GM12875 (cell line): ENCODE measurements around the gene C5.

Source experiments
- H3K4me3 ChIP-seq: one replicate; pipeline ENCODE4 v1.5.1; 2011; ENCODE audit warnings: low read depth, low read length, control low read depth
- TF ChIP-seq, protein P1 (sequence below): IDR thresholded peaks from 2 replicates; pipeline ENCODE4 v1.5.1; 2011; ENCODE audit warnings: low read depth, mild to moderate bottlenecking, control low read depth, inconsistent platforms, low read length, moderate library complexity, borderline replicate concordance; ENCODE audit not compliant: insufficient read depth

The C5 gene

DNA sequence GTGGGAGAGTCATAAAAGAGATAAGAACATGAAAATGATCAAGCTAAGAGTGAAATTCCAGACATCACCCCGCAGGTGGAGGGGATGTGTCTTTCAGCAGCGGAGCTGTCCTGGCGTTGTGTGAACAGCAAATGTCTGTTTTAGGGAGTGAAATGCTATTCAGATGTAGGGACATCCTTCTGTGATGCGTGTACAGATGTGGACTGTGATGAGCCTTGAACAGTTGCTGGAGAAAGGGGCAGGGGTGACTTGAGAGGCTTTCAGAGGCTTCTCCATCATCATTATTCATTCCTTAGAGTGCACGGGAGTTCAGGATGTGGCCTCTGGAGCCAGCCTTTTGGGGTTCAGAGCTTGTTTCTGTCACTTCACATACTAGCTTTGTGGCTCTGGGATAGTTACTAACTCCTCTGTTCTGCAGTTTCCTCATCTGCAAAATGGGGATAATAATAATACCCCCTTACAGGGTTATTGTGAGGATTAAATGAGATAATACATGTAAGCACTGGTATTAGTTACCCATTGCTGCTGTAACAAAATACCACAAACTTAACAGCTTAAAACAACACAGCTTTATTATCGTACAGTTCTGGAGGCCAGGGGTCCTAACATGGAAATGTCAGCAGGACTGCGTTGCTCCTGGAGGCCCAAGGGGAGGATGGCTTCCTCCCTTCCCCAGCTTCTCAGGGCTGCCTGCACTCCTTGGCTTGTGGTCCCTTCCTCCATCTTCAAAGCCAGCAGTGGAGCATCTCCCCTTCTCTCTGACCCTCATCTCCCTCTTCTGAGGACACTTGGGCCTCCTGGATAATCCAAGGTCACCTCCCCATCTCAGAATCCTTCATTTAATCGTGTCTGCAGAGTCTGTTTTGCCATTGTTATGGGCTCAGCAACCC lies 132.8 kb downstream of the C5 start:
- H3K4me3 ChIP-seq, result no peak overlapping the region
- TF ChIP-seq, protein P1, sequence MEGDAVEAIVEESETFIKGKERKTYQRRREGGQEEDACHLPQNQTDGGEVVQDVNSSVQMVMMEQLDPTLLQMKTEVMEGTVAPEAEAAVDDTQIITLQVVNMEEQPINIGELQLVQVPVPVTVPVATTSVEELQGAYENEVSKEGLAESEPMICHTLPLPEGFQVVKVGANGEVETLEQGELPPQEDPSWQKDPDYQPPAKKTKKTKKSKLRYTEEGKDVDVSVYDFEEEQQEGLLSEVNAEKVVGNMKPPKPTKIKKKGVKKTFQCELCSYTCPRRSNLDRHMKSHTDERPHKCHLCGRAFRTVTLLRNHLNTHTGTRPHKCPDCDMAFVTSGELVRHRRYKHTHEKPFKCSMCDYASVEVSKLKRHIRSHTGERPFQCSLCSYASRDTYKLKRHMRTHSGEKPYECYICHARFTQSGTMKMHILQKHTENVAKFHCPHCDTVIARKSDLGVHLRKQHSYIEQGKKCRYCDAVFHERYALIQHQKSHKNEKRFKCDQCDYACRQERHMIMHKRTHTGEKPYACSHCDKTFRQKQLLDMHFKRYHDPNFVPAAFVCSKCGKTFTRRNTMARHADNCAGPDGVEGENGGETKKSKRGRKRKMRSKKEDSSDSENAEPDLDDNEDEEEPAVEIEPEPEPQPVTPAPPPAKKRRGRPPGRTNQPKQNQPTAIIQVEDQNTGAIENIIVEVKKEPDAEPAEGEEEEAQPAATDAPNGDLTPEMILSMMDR, result no peak

DNA sequence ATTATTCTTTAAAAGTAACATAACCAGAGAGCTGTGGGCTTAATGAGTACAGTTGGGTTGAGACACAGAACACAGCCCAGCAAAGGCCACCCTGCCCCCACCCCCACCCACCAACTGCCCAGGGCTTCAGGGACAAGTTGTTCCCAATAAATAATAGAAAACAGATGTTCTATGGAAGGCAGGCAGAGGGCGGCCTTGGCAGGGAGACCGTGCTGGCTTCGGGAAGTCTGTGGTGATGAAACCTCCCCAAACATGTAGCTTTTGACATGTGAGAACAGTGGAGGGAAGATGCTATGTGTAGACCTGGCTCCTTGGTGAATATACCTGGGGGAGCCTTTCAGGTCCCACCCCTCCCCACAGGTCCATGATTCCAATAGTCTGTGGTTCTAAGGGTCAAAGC lies 133.5 kb downstream of the C5 start:
- TF ChIP-seq, protein P1, result no peak
- H3K4me3 ChIP-seq, result no peak overlapping the region

DNA sequence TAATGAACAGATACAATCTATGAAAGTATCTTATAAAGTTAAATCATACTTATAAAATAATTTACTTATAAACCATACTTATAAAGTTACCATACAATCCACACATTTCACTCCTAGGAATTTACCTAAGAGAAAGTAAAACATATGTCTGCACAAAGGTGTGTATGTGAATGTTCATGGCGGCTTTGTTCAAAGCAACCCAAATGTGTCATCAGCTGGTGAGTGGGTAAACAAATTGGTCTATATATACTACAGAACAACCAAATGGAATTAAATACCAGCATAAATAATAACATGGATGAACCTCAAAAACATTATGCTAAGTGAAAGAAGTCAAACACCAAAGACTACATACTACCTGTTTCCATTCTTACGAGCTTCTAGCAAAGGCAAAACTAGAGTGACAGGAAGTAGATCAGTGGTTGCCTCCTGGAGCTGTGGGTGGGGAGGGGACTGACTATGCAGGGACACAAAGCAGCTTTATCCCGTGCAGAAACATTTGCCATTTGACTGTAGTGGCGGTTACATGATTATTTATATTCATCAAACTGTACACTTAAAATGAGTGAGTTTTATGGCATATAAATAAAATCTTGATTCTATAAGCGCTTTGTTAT lies 134.1 kb downstream of the C5 start:
- H3K4me3 ChIP-seq, result no peak overlapping the region
- TF ChIP-seq, protein P1, result no peak

DNA sequence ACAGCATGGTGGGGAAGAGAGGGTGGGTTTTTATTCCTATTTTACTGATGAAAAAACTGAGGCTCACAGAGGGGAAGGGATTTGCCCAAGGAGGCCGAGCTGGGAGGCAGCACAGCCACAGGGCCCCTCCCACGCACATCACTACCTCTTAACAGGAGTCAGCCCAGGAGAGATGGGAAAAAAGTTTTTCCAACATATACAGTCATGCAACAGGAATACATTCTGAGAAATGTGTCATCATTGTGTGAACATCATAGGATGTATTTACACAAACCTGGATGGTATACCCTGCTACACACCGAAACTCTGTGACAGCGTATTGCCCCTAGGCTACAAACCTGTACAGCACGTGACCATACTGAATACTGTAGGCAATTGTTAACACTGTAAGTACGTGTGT lies 135.1 kb downstream of the C5 start:
- TF ChIP-seq, protein P1, result no peak
- H3K4me3 ChIP-seq, result no peak overlapping the region

DNA sequence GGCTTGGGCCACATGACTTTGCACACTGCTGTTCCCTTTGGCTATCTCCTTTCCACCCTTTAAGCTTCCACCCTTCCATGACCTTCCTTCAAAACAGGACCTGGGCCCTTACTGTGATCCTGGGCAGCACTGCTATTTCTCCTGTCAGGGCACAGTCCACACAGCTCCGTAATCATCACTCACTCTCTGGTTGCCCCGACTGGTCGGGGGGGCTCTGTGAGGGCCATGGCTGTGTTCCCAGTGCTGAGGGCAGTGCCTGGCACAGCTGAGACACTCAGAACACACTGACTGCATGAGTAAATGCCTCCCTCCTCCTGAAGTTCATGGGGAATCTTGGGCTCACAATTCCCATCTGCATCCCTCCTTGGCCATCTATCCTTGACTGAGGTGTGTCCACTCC lies 135.7 kb downstream of the C5 start:
- H3K4me3 ChIP-seq, result no peak overlapping the region
- TF ChIP-seq, protein P1, result no peak

DNA sequence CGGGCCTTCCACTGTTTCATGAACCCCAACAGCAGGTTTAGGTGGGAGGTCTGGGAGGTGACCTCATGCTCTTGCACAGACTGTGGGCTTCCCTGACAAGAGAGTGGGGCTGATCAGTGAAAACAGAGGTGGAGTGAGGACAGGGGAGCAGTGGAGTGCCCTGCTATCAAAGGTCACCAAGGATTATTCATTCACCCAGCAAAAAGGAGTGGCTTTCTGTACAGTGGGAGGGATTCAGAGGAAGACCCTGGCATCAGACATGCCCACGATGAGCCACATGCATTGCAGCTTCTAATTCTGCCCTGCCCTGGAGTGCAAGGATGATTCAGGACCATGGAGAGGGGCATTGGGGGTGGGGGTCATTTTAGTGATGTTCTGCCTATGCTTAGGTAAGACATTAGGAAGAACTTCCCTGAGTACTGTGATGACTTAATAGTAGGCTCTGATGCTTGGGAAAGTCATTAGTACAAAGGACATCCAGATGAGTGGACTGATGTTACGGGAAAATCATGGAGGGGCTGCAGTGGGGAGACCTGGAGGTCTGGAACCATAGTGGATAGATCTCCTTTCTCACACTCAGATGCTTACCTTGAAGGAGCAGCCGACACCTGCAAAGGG lies 136.3 kb downstream of the C5 start:
- TF ChIP-seq, protein P1, result no peak
- no peak overlapping the region for H3K4me3 ChIP-seq
